H9 (cell line): ENCODE results near the gene USP34. TPM values are rescaled to one million over a fixed set of nuclear protein-coding genes. Genes with fewer than 3 reads are reported as not detected.

ENCODE experiments used
- DNase-seq: peaks from one replicate; pipeline ENCODE4 v3.0.0-alpha.2; 2017
- H2AFZ ChIP-seq: one replicate; pipeline ENCODE4 v1.6.1; 2013; ENCODE audit warnings: mild to moderate bottlenecking, low read length, control low read depth, moderate library complexity
- H2AK5ac ChIP-seq: 2 replicates; pipeline ENCODE4 v1.6.1; 2013; ENCODE audit warnings: low read length, control low read depth, mixed read lengths; ENCODE audit not compliant: insufficient read length
- H2BK120ac ChIP-seq: one replicate; pipeline ENCODE4 v1.6.1; 2013; ENCODE audit warnings: low read depth, mild to moderate bottlenecking, low read length, control low read depth, inconsistent platforms; ENCODE audit not compliant: poor library complexity, severe bottlenecking
- H2BK12ac ChIP-seq: 2 replicates; pipeline ENCODE4 v1.6.1; 2013; ENCODE audit warnings: low read length, control low read depth, mixed read lengths, low read depth; ENCODE audit not compliant: insufficient read length
- H2BK15ac ChIP-seq: 2 replicates; pipeline ENCODE4 v1.6.1; 2013; ENCODE audit warnings: low read depth, low read length, control low read depth
- H2BK20ac ChIP-seq: one replicate; pipeline ENCODE4 v1.6.1; 2013; ENCODE audit warnings: low read depth, mild to moderate bottlenecking, low read length, control low read depth, inconsistent platforms; ENCODE audit not compliant: poor library complexity, severe bottlenecking
- H2BK5ac ChIP-seq: 2 replicates; pipeline ENCODE4 v1.6.1; 2013; ENCODE audit warnings: low read length, control low read depth, mixed read lengths; ENCODE audit not compliant: insufficient read length
- H3K14ac ChIP-seq: 2 replicates; pipeline ENCODE4 v1.6.1; 2013; ENCODE audit warnings: low read length, control low read depth; ENCODE audit not compliant: insufficient read depth
- H3K18ac ChIP-seq: 2 replicates; pipeline ENCODE4 v1.6.1; 2013; ENCODE audit warnings: low read depth, mild to moderate bottlenecking, mixed read lengths, low read length, control low read depth; ENCODE audit not compliant: insufficient read length
- H3K23ac ChIP-seq: 2 replicates; pipeline ENCODE4 v1.6.1; 2013; ENCODE audit warnings: low read length, control low read depth, mixed read lengths, low read depth; ENCODE audit not compliant: insufficient read length
- H3K23me2 ChIP-seq: 2 replicates; pipeline ENCODE4 v1.6.1; 2013; ENCODE audit warnings: low read depth, mild to moderate bottlenecking, mixed read lengths, low read length, control low read depth; ENCODE audit not compliant: insufficient read length, poor library complexity, severe bottlenecking
- H3K27ac ChIP-seq: 2 replicates; pipeline ENCODE4 v1.5.1; 2013; ENCODE audit warnings: low read length, control low read depth, mixed read lengths, low read depth; ENCODE audit not compliant: insufficient read length
- H3K27me3 ChIP-seq: 2 replicates; pipeline ENCODE4 v1.6.1; 2013; ENCODE audit warnings: low read length, control low read depth, inconsistent platforms; ENCODE audit not compliant: insufficient read depth
- H3K4ac ChIP-seq: 2 replicates; pipeline ENCODE4 v1.6.1; 2013; ENCODE audit warnings: low read depth, mild to moderate bottlenecking, control low read depth, inconsistent platforms, low read length, moderate library complexity
- H3K4me1 ChIP-seq: 2 replicates; pipeline ENCODE4 v1.6.1; 2013; ENCODE audit warnings: low read length, control low read depth, inconsistent platforms; ENCODE audit not compliant: insufficient read depth
- H3K4me2 ChIP-seq: 2 replicates; pipeline ENCODE4 v1.6.1; 2013; ENCODE audit warnings: low read length, control low read depth, mixed read lengths; ENCODE audit not compliant: insufficient read length, insufficient read depth
- H3K56ac ChIP-seq: 2 replicates; pipeline ENCODE4 v1.6.1; 2013; ENCODE audit warnings: low read depth, mild to moderate bottlenecking, mixed read lengths, low read length, control low read depth; ENCODE audit not compliant: insufficient read length
- H3K79me1 ChIP-seq: 2 replicates; pipeline ENCODE4 v1.6.1; 2013; ENCODE audit warnings: low read depth, mild to moderate bottlenecking, moderate library complexity, low read length, control low read depth, inconsistent platforms; ENCODE audit not compliant: insufficient read depth, poor library complexity, severe bottlenecking
- H3K79me2 ChIP-seq: 2 replicates; pipeline ENCODE4 v1.6.1; 2013; ENCODE audit warnings: low read length, control low read depth, inconsistent platforms; ENCODE audit not compliant: insufficient read depth
- H3K9ac ChIP-seq: 2 replicates; pipeline ENCODE4 v1.6.1; 2013; ENCODE audit warnings: low read length, control low read depth, mixed read lengths; ENCODE audit not compliant: insufficient read length; ENCODE audit errors: extremely low read depth
- H3K9me3 ChIP-seq: one replicate; pipeline ENCODE4 v1.6.1; 2013; ENCODE audit warnings: low read depth, low read length, inconsistent platforms; ENCODE audit not compliant: control insufficient read depth
- H3T11ph ChIP-seq: one replicate; pipeline ENCODE4 v1.6.1; 2013; ENCODE audit warnings: mild to moderate bottlenecking, low read length, control low read depth, inconsistent platforms
- H4K20me1 ChIP-seq: one replicate; pipeline ENCODE4 v1.6.1; 2013; ENCODE audit not compliant: control insufficient read depth, insufficient read length, insufficient read depth
- H4K5ac ChIP-seq: 2 replicates; pipeline ENCODE4 v1.6.1; 2013; ENCODE audit warnings: low read depth, mild to moderate bottlenecking, mixed read lengths, low read length, control low read depth; ENCODE audit not compliant: insufficient read length
- H4K8ac ChIP-seq: replicated peaks from 2 replicates; pipeline ENCODE4 v1.6.1; 2013; ENCODE audit warnings: low read length, control low read depth, mixed read lengths, low read depth; ENCODE audit not compliant: insufficient read length
- H4K91ac ChIP-seq: 2 replicates; pipeline ENCODE4 v1.6.1; 2013; ENCODE audit warnings: low read depth, mild to moderate bottlenecking, moderate library complexity, mixed read lengths, low read length, control low read depth; ENCODE audit not compliant: insufficient read length
- H3K27ac Mint-ChIP-seq, 3 experiments: 2 replicates in 2 of 3; 3 replicates in 1 of 3; pipeline ENCODE4 v1.8.0; 2020 to 2021; ENCODE audit warnings: mixed read lengths in 3 of 3, mild to moderate bottlenecking in 1 of 3, moderate library complexity in 1 of 3
- H3K27me3 Mint-ChIP-seq: 2 replicates; pipeline ENCODE4 v1.8.0; 2021; ENCODE audit warnings: low read depth, mild to moderate bottlenecking, moderate library complexity, mixed read lengths
- H3K36me3 Mint-ChIP-seq, 3 experiments: 2 replicates in 2 of 3; 3 replicates in 1 of 3; pipeline ENCODE4 v1.8.0; 2020 to 2021; ENCODE audit warnings: low read depth in 3 of 3, mixed read lengths in 3 of 3; ENCODE audit not compliant: insufficient read depth in 1 of 3
- H3K4me1 Mint-ChIP-seq, 2 experiments: 2 replicates each; pipeline ENCODE4 v1.8.0; 2020; ENCODE audit warnings: mixed read lengths in 2 of 2
- H3K4me3 Mint-ChIP-seq, 2 experiments: 2 replicates in 1 of 2; 3 replicates in 1 of 2; pipeline ENCODE4 v1.8.0; 2020 to 2021; ENCODE audit warnings: mild to moderate bottlenecking in 2 of 2, mixed read lengths in 2 of 2, moderate library complexity in 1 of 2
- H3K9me3 Mint-ChIP-seq, 2 experiments: 2 replicates in 1 of 2; 3 replicates in 1 of 2; pipeline ENCODE4 v1.8.0; 2020; ENCODE audit warnings: mild to moderate bottlenecking in 2 of 2, mixed read lengths in 2 of 2, moderate library complexity in 1 of 2
- CTCF ChIP-seq: fragments of 200-600 bp; sonication (generic); conservative IDR thresholded peaks from 3 replicates; pipeline ENCODE4 v1.8.0; 2021; ENCODE audit warnings: antibody characterized with exemption, mild to moderate bottlenecking
- WGBS: extraction: QIAGEN DNeasy Blood & Tissue Kit; methylation state at CpG from one replicate; pipeline ENCODE4 v1.1.7; 2013; ENCODE audit warnings: missing lambda C conversion rate, low lambda C conversion rate, mixed read lengths; ENCODE audit not compliant: insufficient read length; ENCODE audit errors: extremely low coverage; 5-methylcytosine and 5-hydroxymethylcytosine counted together
- total RNA-seq: library from RNA; stranded (reverse); gene quantifications from 2 replicates; pipeline ENCODE4 v1.2.1, GENCODE V29; 2021

USP34 gene
- total RNA-seq, 1 experiment from 2014 or later: 93.9 TPM

DNA sequence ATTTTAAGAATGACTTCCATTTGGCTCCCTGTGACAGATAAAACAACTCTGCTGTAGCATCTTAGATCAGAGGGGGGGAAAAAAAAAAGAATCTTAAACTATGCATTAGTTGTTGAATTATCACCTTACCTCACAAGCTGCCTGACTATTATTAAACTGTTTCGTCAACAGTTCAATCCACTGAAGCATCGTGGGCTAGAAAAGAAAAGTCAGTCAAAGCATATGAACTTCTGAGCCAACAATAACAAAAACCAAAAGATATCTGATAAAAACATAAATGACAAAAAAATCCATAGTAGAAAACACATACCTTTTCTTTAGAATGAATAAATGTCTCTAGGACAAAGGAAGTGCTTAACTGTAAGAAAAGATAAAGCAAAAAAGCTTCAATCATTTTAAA is 235.2 kb downstream of the USP34 start:
- Histone ChIP-seq H3K27ac (no peak overlapping the region), H4K20me1 (no peaks in the 10 kb centered on the region), H3K4me2 (no peak overlapping the region), H2BK120ac (no peak overlapping the region), H2BK5ac (no peak overlapping the region), H3K27me3 (no peaks in the 10 kb centered on the region), H3K23me2 (no peaks in the 10 kb centered on the region), H4K91ac (no peak overlapping the region), H3K4me1 (no peaks in the 10 kb centered on the region), H3T11ph (no peak overlapping the region), H3K56ac (no peak overlapping the region), H3K18ac (no peak overlapping the region), H2BK20ac (no peak overlapping the region), H2AK5ac (no peak overlapping the region), H4K8ac (no peak overlapping the region), H3K79me2 (no peaks in the 10 kb centered on the region), H2BK15ac (no peak overlapping the region), H3K14ac (no peak overlapping the region), H3K9ac (no peak overlapping the region), H2AFZ (no peak overlapping the region), H3K79me1 (no peaks in the 10 kb centered on the region), H3K23ac (no peak overlapping the region), H3K4ac (no peak overlapping the region), H3K9me3 (no peaks in the 10 kb centered on the region), H4K5ac (no peak overlapping the region), H2BK12ac (no peak overlapping the region)
- no CpG with 5 or more reads among the region's 2 CpGs for WGBS
- TF ChIP-seq CTCF: no peak
- Mint-ChIP-seq H3K27me3 (no peaks in the 10 kb centered on the region), H3K4me3 (no peak overlapping the region), H3K4me1 (no peaks in the 10 kb centered on the region), H3K27ac (no peak overlapping the region), H3K9me3 (no peaks in the 10 kb centered on the region; a peak in 1 of 5 replicates), H3K36me3 (peaks cover 19 to 55% (median 48%) of the 10 kb centered on the region in 3 experiments)
- no peak for DNase-seq
